ENCODE measurements around the gene OR7C1.
"Not testable (repeated sequence)": the region's sequence is repeated elsewhere in the genome, so short reads cannot be mapped to it uniquely, and the experiment has no call there.

The OR7C1 gene

DNA sequence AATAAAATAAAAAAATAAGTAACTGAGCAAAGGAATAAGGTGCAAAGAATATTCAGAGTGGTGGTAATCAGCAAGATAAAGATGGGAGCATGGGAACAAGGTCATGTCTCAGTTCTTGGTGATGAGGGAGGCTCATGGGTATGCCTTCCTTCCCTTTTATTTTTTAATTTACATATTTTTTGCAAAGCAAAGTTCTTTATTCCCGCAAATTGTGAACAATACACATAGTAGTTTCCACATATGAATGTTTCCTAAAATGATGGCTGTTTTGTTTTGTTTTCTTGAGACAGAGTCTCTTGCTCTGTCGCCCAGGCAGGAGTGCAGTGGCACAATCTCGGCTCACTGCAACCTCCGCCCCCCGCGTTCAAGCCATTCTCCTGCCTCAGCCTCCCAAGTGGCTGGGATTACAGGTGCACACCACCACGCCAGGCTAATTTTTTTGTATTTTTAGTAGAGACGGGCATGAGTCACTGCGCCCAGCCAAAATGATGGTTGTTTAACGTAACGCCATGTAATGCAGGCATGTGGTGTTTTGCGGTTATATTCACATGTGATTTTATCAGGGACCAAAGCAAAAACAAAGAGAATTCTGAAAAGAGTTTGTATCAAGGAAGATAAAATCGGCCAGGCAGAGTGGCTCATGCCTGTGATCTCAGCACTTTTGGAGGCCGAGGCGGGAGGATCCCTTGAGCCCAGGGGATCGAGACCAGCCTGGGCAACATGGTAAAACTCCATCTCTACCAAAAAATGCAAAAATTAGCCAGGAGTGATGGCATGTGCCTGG is 52.2 kb downstream of the OR7C1 start:
- no peak overlapping the region for H3K4me3 ChIP-seq (ENCODE audit: low read depth, low read length)
- TF ChIP-seq, protein P1, sequence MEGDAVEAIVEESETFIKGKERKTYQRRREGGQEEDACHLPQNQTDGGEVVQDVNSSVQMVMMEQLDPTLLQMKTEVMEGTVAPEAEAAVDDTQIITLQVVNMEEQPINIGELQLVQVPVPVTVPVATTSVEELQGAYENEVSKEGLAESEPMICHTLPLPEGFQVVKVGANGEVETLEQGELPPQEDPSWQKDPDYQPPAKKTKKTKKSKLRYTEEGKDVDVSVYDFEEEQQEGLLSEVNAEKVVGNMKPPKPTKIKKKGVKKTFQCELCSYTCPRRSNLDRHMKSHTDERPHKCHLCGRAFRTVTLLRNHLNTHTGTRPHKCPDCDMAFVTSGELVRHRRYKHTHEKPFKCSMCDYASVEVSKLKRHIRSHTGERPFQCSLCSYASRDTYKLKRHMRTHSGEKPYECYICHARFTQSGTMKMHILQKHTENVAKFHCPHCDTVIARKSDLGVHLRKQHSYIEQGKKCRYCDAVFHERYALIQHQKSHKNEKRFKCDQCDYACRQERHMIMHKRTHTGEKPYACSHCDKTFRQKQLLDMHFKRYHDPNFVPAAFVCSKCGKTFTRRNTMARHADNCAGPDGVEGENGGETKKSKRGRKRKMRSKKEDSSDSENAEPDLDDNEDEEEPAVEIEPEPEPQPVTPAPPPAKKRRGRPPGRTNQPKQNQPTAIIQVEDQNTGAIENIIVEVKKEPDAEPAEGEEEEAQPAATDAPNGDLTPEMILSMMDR (IDR thresholded peaks at IDR 0.05; ENCODE audit: control insufficient read depth, extremely low read depth, insufficient read depth) = no peak
- no peak for DNase-seq (ENCODE audit: low read depth)

GRCh38 chr19:14781713-14782536 is 53.1 kb downstream of the OR7C1 start:
- H3K4me3 ChIP-seq (ENCODE audit: low read depth, low read length); DNase-seq (ENCODE audit: low read depth): not testable (repeated sequence)

DNA sequence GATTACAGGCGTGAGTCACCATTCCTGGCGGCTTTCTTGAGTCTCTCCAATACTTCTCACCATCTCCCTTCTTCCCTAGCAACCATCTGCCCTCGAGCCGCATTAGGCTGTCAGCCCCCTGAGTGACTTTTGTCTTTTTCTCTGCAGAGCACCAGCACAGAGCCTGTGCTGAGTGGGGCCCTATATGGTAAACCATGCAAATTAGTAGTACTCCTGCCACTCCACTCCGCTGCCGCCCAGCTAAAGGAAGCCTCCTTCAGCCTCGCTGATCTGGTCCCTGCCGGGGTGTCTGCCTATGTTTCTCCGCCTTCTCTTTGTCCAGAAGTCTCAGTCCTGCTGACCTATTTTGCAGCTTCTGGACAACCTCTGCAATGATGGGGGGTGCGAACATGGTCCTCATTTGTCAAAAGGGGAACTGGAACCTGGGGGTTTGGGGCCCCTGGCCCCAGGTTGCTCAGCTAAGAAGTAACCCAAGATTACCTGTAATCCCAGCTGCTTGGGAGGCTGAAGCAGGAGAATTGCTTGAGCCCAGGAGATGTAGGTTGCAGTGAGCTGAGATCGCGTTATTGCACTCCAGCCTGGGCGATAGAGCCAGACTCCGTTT is 54.3 kb downstream of the OR7C1 start:
- not testable (repeated sequence) for H3K4me3 ChIP-seq (ENCODE audit: low read depth, low read length); DNase-seq (ENCODE audit: low read depth)

DNA sequence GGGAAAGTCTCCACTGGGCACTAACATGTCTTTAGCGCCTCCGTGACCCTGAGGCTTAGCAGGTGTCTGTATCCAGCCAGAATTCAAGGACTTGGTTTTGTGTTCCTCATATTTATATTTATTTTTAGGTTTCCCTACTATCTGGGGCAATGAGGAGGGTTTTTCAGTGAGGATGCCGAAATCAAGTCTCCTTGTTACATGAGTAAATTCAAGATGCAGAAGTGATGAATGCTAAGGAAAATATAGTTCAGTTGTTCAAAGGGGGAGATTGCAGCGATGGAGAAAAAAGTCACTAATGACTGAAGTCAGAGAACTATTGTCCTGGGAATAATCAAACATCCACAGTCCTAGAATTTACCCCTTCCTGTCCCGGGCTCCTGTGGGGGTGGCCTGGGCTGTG is 55.8 kb downstream of the OR7C1 start:
- DNase-seq (ENCODE audit: low read depth) = no peak
- no peak overlapping the region for H3K4me3 ChIP-seq (ENCODE audit: low read depth, low read length)
- TF ChIP-seq, protein P1 (IDR thresholded peaks at IDR 0.05; ENCODE audit: control insufficient read depth, extremely low read depth, insufficient read depth) = no peak

- H3K4me3 ChIP-seq (ENCODE audit: low read depth, low read length); DNase-seq (ENCODE audit: low read depth): not testable (repeated sequence)
Observed at GRCh38 chr19:14778110-14778845, 56.7 kb downstream of the OR7C1 start, which contains the start of gene ADGRE2. ADGRE2 (minus strand) TSS chr19:14778560; CDS start chr19:14776756, 1,804 bp downstream.

DNA sequence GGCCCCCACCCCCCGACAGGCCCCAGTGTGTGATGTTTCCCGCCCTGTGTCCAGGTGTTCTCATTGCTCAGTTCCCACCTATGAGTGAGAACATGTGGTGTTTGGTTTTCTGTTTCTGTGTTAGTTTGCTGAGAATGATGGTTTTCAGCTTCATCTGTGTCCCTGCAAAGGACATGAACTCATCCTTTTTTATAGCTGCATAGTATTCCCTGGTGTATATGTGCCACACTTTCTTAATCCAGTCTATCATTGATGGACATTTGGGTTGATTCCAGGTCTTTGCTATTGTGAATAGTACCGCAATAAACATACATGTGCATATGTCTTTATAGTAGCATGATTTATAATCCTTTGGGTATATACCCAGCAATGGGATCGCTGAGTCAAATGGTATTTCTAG is 57.3 kb downstream of the OR7C1 start:
- not testable (repeated sequence) for H3K4me3 ChIP-seq (ENCODE audit: low read depth, low read length); DNase-seq (ENCODE audit: low read depth)

DNA sequence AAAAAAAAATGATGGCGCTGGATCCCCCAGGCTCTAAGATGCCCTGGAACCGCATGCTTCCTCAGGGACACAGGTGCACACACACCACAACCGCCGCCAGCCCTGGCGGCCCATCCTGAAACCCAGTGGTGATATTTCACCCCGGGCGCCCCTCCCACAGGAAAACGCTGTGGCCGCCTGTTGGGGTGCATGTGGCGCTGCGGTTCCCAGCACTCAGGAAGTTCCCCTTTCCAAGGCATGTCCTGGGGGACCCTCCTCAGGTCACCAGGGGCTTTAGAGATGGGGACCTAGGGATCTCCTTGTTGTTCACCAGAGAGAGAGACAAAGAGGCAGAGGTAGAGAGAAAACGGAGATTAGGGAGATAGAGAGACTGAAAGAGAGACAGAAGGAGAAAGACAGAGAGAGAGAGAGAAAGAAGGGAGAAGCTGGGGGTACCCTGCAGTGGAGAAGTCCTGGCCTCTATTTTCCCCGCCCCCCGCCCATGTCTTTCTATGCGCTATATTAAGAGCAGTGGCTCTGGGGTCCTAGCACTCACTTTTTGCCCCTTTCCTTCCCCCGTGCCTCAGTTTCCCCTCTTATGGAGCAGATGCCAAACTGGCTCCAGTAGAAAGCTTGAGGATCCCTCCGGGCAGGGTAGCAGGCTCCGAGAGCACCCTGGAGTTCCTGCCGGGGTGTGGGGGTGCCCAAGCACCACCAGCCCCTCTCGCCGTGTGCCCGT is 59.0 kb downstream of the OR7C1 start:
- DNase-seq (ENCODE audit: low read depth) = no peak
- no peak overlapping the region for H3K4me3 ChIP-seq (ENCODE audit: low read depth, low read length)
- TF ChIP-seq, protein P1 (IDR thresholded peaks at IDR 0.05; ENCODE audit: control insufficient read depth, extremely low read depth, insufficient read depth) = no peak

- not testable (repeated sequence) for DNase-seq (ENCODE audit: low read depth); H3K4me3 ChIP-seq (ENCODE audit: low read depth, low read length)
Observed at GRCh38 chr19:14775326-14775725, 59.7 kb downstream of the OR7C1 start.

GRCh38 chr19:14774373-14774772 is 60.6 kb downstream of the OR7C1 start:
- TF ChIP-seq, protein P1 (IDR thresholded peaks at IDR 0.05; ENCODE audit: control insufficient read depth, extremely low read depth, insufficient read depth) = no peak
- no peak for DNase-seq (ENCODE audit: low read depth)
- H3K4me3 ChIP-seq (ENCODE audit: low read depth, low read length) = no peak overlapping the region

GRCh38 chr19:14773722-14774121 is 61.3 kb downstream of the OR7C1 start:
- DNase-seq (ENCODE audit: low read depth); H3K4me3 ChIP-seq (ENCODE audit: low read depth, low read length): not testable (repeated sequence)
